HCT116 (cell line): Measurements from ENCODE around the gene ADIG. TPM values are rescaled to one million over a fixed set of nuclear protein-coding genes. Genes with fewer than 3 reads are reported as not detected.

Source experiments
- ATAC-seq: fragments of 200-7000 bp; cut with Tn5 transposase; 2 replicates; pipeline ENCODE4 v1.9.1; 2020; ENCODE audit warnings: mild to moderate bottlenecking, moderate library complexity
- BruUV-seq: library from RNA; stranded (reverse); fragments of 400-500 nt; replicated peaks from 2 replicates; lab custom pipeline; 2021; lab: Mats Ljungman, UMichigan
- CTCF ChIA-PET: fragments of 300-600 bp; sonication (Branson Sonifier 250); formaldehyde crosslinking; loops from one replicate; lab custom pipeline; 2021; ENCODE audit warnings: antibody characterized with exemption; lab: Charles Lee
- POLR2A ChIA-PET: fragments of 300-600, 350-600 bp; sonication (Branson Sonifier 250); formaldehyde crosslinking; loops from one replicate; lab custom pipeline; 2021; ENCODE audit warnings: antibody characterized with exemption; lab: Charles Lee
- RAD21 ChIA-PET, 2 experiments: fragments of 300-600 bp; sonication (Branson Sonifier 250); formaldehyde crosslinking; loops; one replicate each; lab custom pipeline; 2023; ENCODE audit warnings: low total read pairs in 2 of 2; ENCODE audit not compliant: uncharacterized antibody in 2 of 2, unreplicated experiment in 2 of 2, low non-redundant PET in 1 of 2; lab: Charles Lee
- DNase-seq: peaks from one replicate; pipeline ENCODE4 v3.0.0-alpha.2; 2010; ENCODE audit warnings: low read depth, low spot score
- H2AFZ ChIP-seq: fragments of 200-600 bp; shearing (Covaris generic), sonication (generic); 2 replicates; pipeline ENCODE4 v1.6.1; 2017; ENCODE audit warnings: low read depth, mixed run types, mixed read lengths, antibody characterized with exemption, low read length; ENCODE audit not compliant: poor library complexity, severe bottlenecking
- H3K27ac ChIP-seq: 2 replicates; pipeline ENCODE4 v1.5.1; 2012; ENCODE audit warnings: low read depth, low read length
- H3K27me3 ChIP-seq: fragments of 200-600 bp; sonication (generic); 2 replicates; pipeline ENCODE4 v1.6.1; 2016; ENCODE audit warnings: mixed run types, low read length, mixed read lengths; ENCODE audit not compliant: insufficient read depth
- H3K36me3 ChIP-seq, 2 experiments: fragments of 200-500 bp in 1 of 2; fragments of 200-600 bp in 1 of 2; sonication (Bioruptor generic) in 1 of 2; sonication (generic) in 1 of 2; 2 replicates each; pipeline versions ENCODE4 v1.5.1 to v1.6.1; 2014 to 2016; ENCODE audit warnings: low read length in 2 of 2, inconsistent platforms in 1 of 2, mixed read lengths in 1 of 2, mixed run types in 1 of 2; ENCODE audit not compliant: insufficient read depth in 2 of 2, control insufficient read depth in 1 of 2
- H3K4me1 ChIP-seq, 2 experiments: fragments of 200-600 bp in 1 of 2; sonication (generic) in 1 of 2; 2 replicates each; pipeline versions ENCODE4 v1.5.1 to v1.6.1; 2012 to 2017; ENCODE audit warnings: low read length in 2 of 2, inconsistent platforms in 1 of 2, mild to moderate bottlenecking in 1 of 2, mixed read lengths in 1 of 2, mixed run types in 1 of 2, moderate library complexity in 1 of 2; ENCODE audit not compliant: insufficient read depth in 2 of 2, control insufficient read depth in 1 of 2
- H3K4me2 ChIP-seq: fragments of 200-600 bp; sonication (generic); 2 replicates; pipeline ENCODE4 v1.6.1; 2017; ENCODE audit warnings: mixed run types, low read length, mixed read lengths
- H3K4me3 ChIP-seq, 2 experiments: fragments of 200-600 bp in 1 of 2; sonication (generic) in 1 of 2; replicated peaks in 1 of 2; 2 replicates each; pipeline ENCODE4 v1.5.1; 2011 to 2016; ENCODE audit warnings: low read length in 2 of 2, control low read depth in 1 of 2, low read depth in 1 of 2, mild to moderate bottlenecking in 1 of 2, mixed read lengths in 1 of 2, mixed run types in 1 of 2
- H3K79me2 ChIP-seq: fragments of 200-600 bp; sonication (generic); 2 replicates; pipeline ENCODE4 v1.6.1; 2017; ENCODE audit warnings: mild to moderate bottlenecking, mixed run types, low read length, moderate library complexity, mixed read lengths; ENCODE audit not compliant: insufficient read depth
- H3K9ac ChIP-seq: fragments of 200-600 bp; sonication (generic); 2 replicates; pipeline ENCODE4 v1.6.1; 2016; ENCODE audit warnings: low read length, mixed read lengths
- H3K9me2 ChIP-seq: fragments of 200-600 bp; sonication (generic), shearing (Covaris generic); 2 replicates; pipeline ENCODE4 v1.6.1; 2017; ENCODE audit warnings: mixed run types, mild to moderate bottlenecking, moderate library complexity; ENCODE audit not compliant: insufficient read depth
- H3K9me3 ChIP-seq, 2 experiments: fragments of 200-500 bp in 1 of 2; fragments of 200-600 bp in 1 of 2; sonication (Bioruptor generic) in 1 of 2; sonication (generic) in 1 of 2; 2 replicates each; pipeline ENCODE4 v1.6.1; 2014 to 2017; ENCODE audit warnings: low read length in 2 of 2, mixed read lengths in 2 of 2, inconsistent platforms in 1 of 2, low read depth in 1 of 2, mild to moderate bottlenecking in 1 of 2, mixed run types in 1 of 2, moderate library complexity in 1 of 2; ENCODE audit not compliant: control insufficient read depth in 1 of 2, insufficient read depth in 1 of 2
- H4K20me1 ChIP-seq: fragments of 200-600 bp; sonication (generic), shearing (Covaris generic); 2 replicates; pipeline ENCODE4 v1.6.1; 2017; ENCODE audit warnings: mixed run types, mild to moderate bottlenecking, moderate library complexity; ENCODE audit not compliant: insufficient read depth
- ATF3 ChIP-seq: IDR thresholded peaks from 2 replicates; pipeline ENCODE4 v1.6.1; 2012
- CBX3 ChIP-seq: IDR thresholded peaks from 2 replicates; pipeline ENCODE4 v1.6.1; 2012; ENCODE audit warnings: low read depth
- CTCF ChIP-seq, 3 experiments: fragments of 200-600 bp in 1 of 3; sonication (generic) in 1 of 3; IDR thresholded peaks in 2 of 3; conservative IDR thresholded peaks in 1 of 3; 2 replicates each; pipeline ENCODE4 v1.5.1; 2012 to 2017; ENCODE audit warnings: low read depth in 2 of 3, low read length in 2 of 3, antibody characterized with exemption in 1 of 3, borderline replicate concordance in 1 of 3, control low read depth in 1 of 3, mild to moderate bottlenecking in 1 of 3, mixed read lengths in 1 of 3, mixed run types in 1 of 3, moderate library complexity in 1 of 3; ENCODE audit not compliant: insufficient read depth in 1 of 3
- EGR1 ChIP-seq: IDR thresholded peaks from 2 replicates; pipeline ENCODE4 v1.6.1; 2012; ENCODE audit warnings: low read depth
- ELF1 ChIP-seq: IDR thresholded peaks from 2 replicates; pipeline ENCODE4 v1.6.1; 2012; ENCODE audit warnings: low read depth, borderline replicate concordance
- EZH2 ChIP-seq: fragments of 200-600 bp; sonication (generic); IDR thresholded peaks from 2 replicates; pipeline ENCODE4 v1.6.1; 2017; ENCODE audit warnings: antibody characterized with exemption, mixed run types
- EZH2phosphoT487 ChIP-seq: fragments of 200-600 bp; IDR thresholded peaks from 2 replicates; pipeline ENCODE4 v1.6.1; 2018; ENCODE audit warnings: antibody characterized with exemption, borderline replicate concordance
- FOSL1 ChIP-seq: IDR thresholded peaks from 2 replicates; pipeline ENCODE4 v1.6.1; 2012; ENCODE audit warnings: low read depth
- JUND ChIP-seq: IDR thresholded peaks from 2 replicates; pipeline ENCODE4 v1.6.1; 2012
- MAX ChIP-seq: IDR thresholded peaks from 2 replicates; pipeline ENCODE4 v1.6.1; 2012
- POLR2A ChIP-seq: IDR thresholded peaks from 2 replicates; pipeline ENCODE4 v1.7.0; 2011; ENCODE audit warnings: borderline replicate concordance; ENCODE audit not compliant: insufficient read depth, insufficient read length; ENCODE audit errors: extremely low read depth
- POLR2AphosphoS5 ChIP-seq: IDR thresholded peaks from 2 replicates; pipeline ENCODE4 v1.6.1; 2011; ENCODE audit warnings: mild to moderate bottlenecking, low read depth, low read length, moderate library complexity
- RAD21 ChIP-seq: IDR thresholded peaks from 2 replicates; pipeline ENCODE4 v1.6.1; 2012; ENCODE audit warnings: low read depth, mild to moderate bottlenecking
- REST ChIP-seq: IDR thresholded peaks from 2 replicates; pipeline ENCODE4 v1.6.1; 2012; ENCODE audit warnings: low read depth
- SIN3A ChIP-seq: IDR thresholded peaks from 2 replicates; pipeline ENCODE4 v1.6.1; 2012; ENCODE audit warnings: low read depth
- SP1 ChIP-seq: IDR thresholded peaks from 2 replicates; pipeline ENCODE4 v1.6.1; 2012; ENCODE audit warnings: low read depth
- SRF ChIP-seq: IDR thresholded peaks from 2 replicates; pipeline ENCODE4 v1.6.1; 2012; ENCODE audit warnings: low read depth
- YY1 ChIP-seq: IDR thresholded peaks from 2 replicates; pipeline ENCODE4 v1.6.1; 2011; ENCODE audit warnings: low read length, low read depth, moderate library complexity, mild to moderate bottlenecking; ENCODE audit not compliant: insufficient replicate concordance; ENCODE audit errors: extremely low read depth
- ZBTB33 ChIP-seq: IDR thresholded peaks from 2 replicates; pipeline ENCODE4 v1.6.1; 2011; ENCODE audit warnings: mild to moderate bottlenecking, low read length, moderate library complexity; ENCODE audit not compliant: insufficient replicate concordance; ENCODE audit errors: extremely low read depth
- ZFX ChIP-seq: fragments of 450-650 bp; IDR thresholded peaks from 2 replicates; pipeline ENCODE4 v1.6.1; 2017
- ZNF274 ChIP-seq: fragments of 200-500 bp; sonication (Bioruptor generic); IDR thresholded peaks from 2 replicates; pipeline ENCODE4 v1.6.1; 2014; ENCODE audit warnings: mild to moderate bottlenecking, low read depth, low read length, inconsistent platforms
- intact Hi-C: fragments of 100-400 bp; cut with micrococcal nuclease; formaldehyde crosslinking; loops from 2 replicates; pipeline ENCODE4 v1.10.0; 2022
- total RNA-seq: library from RNA; stranded (reverse); gene quantifications from one replicate; pipeline ENCODE4 v1.2.1, GENCODE V29; 2021; ENCODE audit not compliant: unreplicated experiment

The ADIG gene
- total RNA-seq, 1 experiment from 2014 or later: not detected

GRCh38 chr20:38633577-38634093, 52.6 kb downstream of the ADIG start:
- H3K27me3 ChIP-seq: no peaks in the 10 kb centered on the region
- H3K4me2 ChIP-seq: no peak overlapping the region
- BruUV-seq: no TSS peak
- RAD21 ChIA-PET: no interaction called here
- no peaks in the 10 kb centered on the region for H3K79me2 ChIP-seq
- no peak overlapping the region for H2AFZ ChIP-seq
- H3K27ac ChIP-seq: no peak overlapping the region
- H4K20me1 ChIP-seq: no peaks in the 10 kb centered on the region
- CTCF ChIA-PET: interaction anchor here (0.5 to 1.2 kb wide), 8 partner anchors 10 to 416 kb away, joined by 3 to 6 read pairs (median 3); partner anchors contain the start of gene DHX35
- H3K9me2 ChIP-seq: no peaks in the 10 kb centered on the region
- peak; percentile 98 for ATAC-seq
- H3K4me3 ChIP-seq: no peak overlapping the region
- DNase-seq: peak; percentile 44
- POLR2A ChIA-PET: no interaction called here
- H3K9ac ChIP-seq: no peak overlapping the region
- peaks cover 0 to 7% of the 10 kb centered on the region in 2 experiments; a peak in 1 of 4 replicates for H3K4me1 ChIP-seq
- intact Hi-C loops: no loop called here
- H3K9me3 ChIP-seq: no peaks in the 10 kb centered on the region
- no peak for TF ChIP-seq YY1
- no peak for TF ChIP-seq EZH2phosphoT487
- no peak for TF ChIP-seq SRF
- no peak for TF ChIP-seq ELF1
- TF ChIP-seq SIN3A: no peak
- peak; percentile 21; the same call in 1 of the 2 replicates for TF ChIP-seq POLR2AphosphoS5
- TF ChIP-seq MAX: no peak; the same call in 1 of the 2 replicates
- TF ChIP-seq SP1: no peak; the same call in 1 of the 2 replicates
- TF ChIP-seq CBX3: no peak
- TF ChIP-seq ZBTB33: no peak
- TF ChIP-seq ZFX: no peak
- TF ChIP-seq EZH2: no peak
- TF ChIP-seq POLR2A: no peak
- TF ChIP-seq JUND: no peak
- peak; percentile 59 for TF ChIP-seq RAD21
- TF ChIP-seq ZNF274: no peak
- no peak for TF ChIP-seq EGR1
- no peak for TF ChIP-seq ATF3
- peak; percentile 51 to 94 (median 88); a peak in 5 of 6 replicates for TF ChIP-seq CTCF (IDR thresholded peaks at IDR 0.05 in 2 of 3, conservative IDR thresholded peaks at IDR 0.05 in 1 of 3; ENCODE audit: borderline replicate concordance in 1 of 3, insufficient read depth in 1 of 3, low read depth in 2 of 3, low read length in 2 of 3)
- TF ChIP-seq REST: no peak
- no peak for TF ChIP-seq FOSL1
- no peaks in the 10 kb centered on the region for H3K36me3 ChIP-seq
